ENCODE results near the gene DBF4B.
A peak's percentile ranks its signal among the peaks of the same experiment; 100 is the strongest.
"Not testable (repeated sequence)": the region's sequence is repeated elsewhere in the genome, so short reads cannot be mapped to it uniquely, and the experiment has no call there.

DBF4B gene

DNA sequence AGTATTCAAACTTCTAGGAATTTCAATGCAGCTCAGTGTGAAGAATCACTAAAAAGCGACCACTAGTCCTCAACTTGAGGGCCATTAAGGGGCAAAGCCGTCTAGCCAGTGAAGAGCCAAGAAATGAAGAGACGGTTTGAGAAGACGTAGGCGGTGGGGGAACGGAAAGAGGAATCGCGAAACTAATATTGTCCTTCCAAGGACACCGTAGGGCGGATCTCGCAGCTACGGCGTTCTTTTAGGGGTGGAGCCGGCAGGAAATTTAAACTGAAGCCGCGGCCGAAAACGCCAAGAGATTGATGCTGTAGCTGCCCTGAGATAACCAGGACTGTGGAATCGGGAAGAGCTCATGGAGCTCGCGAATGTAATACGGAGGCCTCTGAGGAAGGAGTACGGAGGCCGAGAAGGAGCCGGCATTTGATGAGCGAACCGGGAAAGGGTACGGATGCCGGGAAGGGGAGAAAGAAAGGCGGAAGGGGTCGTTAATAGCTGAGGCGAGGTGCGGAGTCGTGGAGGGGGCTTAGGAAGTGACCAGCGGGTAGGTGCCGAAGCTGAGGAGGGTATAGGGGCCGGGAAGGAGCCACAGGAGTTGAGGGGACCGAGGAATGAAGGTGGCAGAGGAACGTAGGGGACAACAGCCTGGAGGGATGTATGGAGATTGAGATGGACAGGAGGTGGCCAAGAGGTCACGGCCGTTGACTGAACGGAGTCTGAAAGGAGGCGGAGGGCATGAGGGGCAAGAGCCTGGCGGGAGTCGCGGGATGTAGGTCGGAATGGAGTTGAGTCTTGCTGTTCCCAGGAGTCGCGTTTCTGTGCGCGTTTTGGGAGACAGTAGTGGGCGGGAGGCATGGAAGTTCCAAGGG, at the start of gene DBF4B:
Gene DBF4B (plus strand): TSS at position 265 of the 863 bp plus-strand sequence. CDS start 156 bp downstream, at position 421.
- Mint-ChIP-seq H3K27ac (no peak within 1 kb of the TSS), H3K4me3 (no peak within 1 kb of the TSS), H3K4me1 (no peaks in the 10 kb centered on the region), H3K9me3 (no peaks in the 10 kb centered on the region), H3K36me3 (peaks cover 10% of the 10 kb centered on the region)
- ATAC-seq (peak; percentile 93), DNase-seq (ENCODE audit: low spot score in 2 of 2) (peak; percentile 59 to 88)

DNA sequence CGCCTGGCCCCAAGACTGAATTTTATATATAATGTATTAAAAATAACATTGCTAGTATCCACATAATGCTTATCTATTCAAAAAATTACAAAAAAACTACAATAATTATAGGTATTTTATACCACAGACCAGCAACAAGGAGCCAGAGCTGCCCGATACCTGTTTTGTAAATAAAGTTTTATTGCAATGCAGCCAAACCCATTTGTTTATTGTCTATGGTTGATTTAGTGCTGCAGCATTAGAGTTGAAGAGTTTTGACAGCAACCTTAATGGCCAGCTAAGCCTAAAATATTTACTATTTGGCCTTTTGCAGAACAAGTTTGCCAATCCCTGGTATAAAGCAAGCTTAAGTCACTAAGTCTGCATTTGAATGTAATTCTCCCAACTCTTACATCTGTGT, 46.6 kb upstream of the DBF4B start:
- ATAC-seq = no peak
- no peaks in the 10 kb centered on the region for H3K36me3 Mint-ChIP-seq
- DNase-seq (ENCODE audit: low spot score in 2 of 2) = no peak
- no peaks in the 10 kb centered on the region for H3K4me1 Mint-ChIP-seq
- H3K9me3 Mint-ChIP-seq = no peaks in the 10 kb centered on the region
- H3K27ac Mint-ChIP-seq = no peak overlapping the region
- no peak overlapping the region for H3K4me3 Mint-ChIP-seq

- no peaks in the 10 kb centered on the region for H3K36me3 Mint-ChIP-seq
- H3K27ac Mint-ChIP-seq = no peak overlapping the region
- no peaks in the 10 kb centered on the region for H3K4me1 Mint-ChIP-seq
- no peak for ATAC-seq
- no peak for DNase-seq (ENCODE audit: low spot score in 2 of 2)
- no peak overlapping the region for H3K4me3 Mint-ChIP-seq
- H3K9me3 Mint-ChIP-seq = no peaks in the 10 kb centered on the region
Observed at GRCh38 chr17:44663095-44663494, 45.4 kb upstream of the DBF4B start.

GRCh38 chr17:44664867-44665266, 43.6 kb upstream of the DBF4B start:
- Mint-ChIP-seq H3K27ac (no peak overlapping the region), H3K4me3 (no peak overlapping the region), H3K36me3 (no peaks in the 10 kb centered on the region), H3K9me3 (no peaks in the 10 kb centered on the region), H3K4me1 (no peaks in the 10 kb centered on the region)
- no peak for DNase-seq (ENCODE audit: low spot score in 2 of 2)
- no peak for ATAC-seq

- Mint-ChIP-seq H3K36me3 (no peaks in the 10 kb centered on the region), H3K27ac (no peak overlapping the region), H3K9me3 (no peaks in the 10 kb centered on the region), H3K4me1 (no peaks in the 10 kb centered on the region), H3K4me3 (no peak overlapping the region)
- ATAC-seq = no peak
- DNase-seq (ENCODE audit: low spot score in 2 of 2) = no peak
Observed at GRCh38 chr17:44666006-44666405, 42.5 kb upstream of the DBF4B start.

GRCh38 chr17:44672479-44673093, 35.9 kb upstream of the DBF4B start:
- DNase-seq (ENCODE audit: low spot score in 2 of 2) (no peak), ATAC-seq (no peak)
- no peak overlapping the region for H3K27ac Mint-ChIP-seq
- no peaks in the 10 kb centered on the region for H3K4me1 Mint-ChIP-seq
- no peak overlapping the region for H3K4me3 Mint-ChIP-seq
- H3K9me3 Mint-ChIP-seq = no peaks in the 10 kb centered on the region
- peaks cover 8% of the 10 kb centered on the region for H3K36me3 Mint-ChIP-seq

DNA sequence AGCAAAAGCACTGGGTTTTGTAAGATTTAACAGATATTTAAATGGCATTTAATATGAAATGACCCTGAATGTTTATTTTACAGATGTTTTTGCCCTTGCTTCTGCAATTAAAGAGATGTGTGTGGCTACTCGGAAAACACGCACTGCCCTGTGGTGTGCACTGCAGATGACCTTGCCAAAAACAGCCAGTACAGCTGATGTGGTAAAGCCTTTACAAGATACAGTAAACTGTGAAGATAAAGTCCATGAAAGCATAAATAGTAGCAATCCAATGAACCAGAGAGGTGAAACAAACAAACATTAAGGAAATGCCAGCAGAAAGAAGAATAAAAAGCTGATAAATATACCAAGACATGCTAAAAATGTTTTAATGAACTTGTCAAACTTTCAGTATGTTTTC, 34.6 kb upstream of the DBF4B start:
- Mint-ChIP-seq H3K36me3 (peaks cover 20% of the 10 kb centered on the region), H3K27ac (no peak overlapping the region), H3K9me3 (no peaks in the 10 kb centered on the region), H3K4me1 (no peaks in the 10 kb centered on the region), H3K4me3 (no peak overlapping the region)
- no peak for ATAC-seq
- DNase-seq (ENCODE audit: low spot score in 2 of 2) = no peak

GRCh38 chr17:44677136-44677535, 31.3 kb upstream of the DBF4B start:
- Mint-ChIP-seq H3K27ac (no peak overlapping the region), H3K9me3 (no peaks in the 10 kb centered on the region), H3K4me1 (no peaks in the 10 kb centered on the region), H3K36me3 (peaks cover 53% of the 10 kb centered on the region), H3K4me3 (no peak overlapping the region)
- DNase-seq (ENCODE audit: low spot score in 2 of 2) (no peak), ATAC-seq (no peak)

DNA sequence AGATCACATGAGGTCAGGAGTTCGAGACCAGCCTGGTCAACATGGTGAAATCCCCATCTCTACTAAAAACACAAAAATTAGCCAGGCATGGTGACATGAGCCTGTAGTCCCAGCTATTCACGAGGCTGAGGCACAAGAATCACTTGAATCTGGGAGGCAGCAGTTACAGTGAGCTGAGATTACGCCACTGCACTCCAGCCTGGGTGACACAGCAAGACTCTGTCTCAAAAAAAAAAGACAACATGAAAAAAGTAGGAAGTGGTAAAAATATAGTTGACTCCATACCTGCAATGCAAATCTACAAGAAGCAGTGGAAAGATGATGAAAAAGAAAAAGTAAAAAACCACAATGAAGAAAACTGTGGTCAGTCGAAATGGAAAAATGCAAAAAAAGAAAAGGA, 25.2 kb upstream of the DBF4B start:
- H3K27ac Mint-ChIP-seq; H3K9me3 Mint-ChIP-seq; DNase-seq (ENCODE audit: low spot score in 2 of 2); ATAC-seq; H3K4me3 Mint-ChIP-seq: not testable (repeated sequence)
- H3K4me1 Mint-ChIP-seq = peaks cover 13% of the 10 kb centered on the region
- peaks cover 79% of the 10 kb centered on the region for H3K36me3 Mint-ChIP-seq

GRCh38 chr17:44687756-44688155, 20.7 kb upstream of the DBF4B start:
- no peak overlapping the region for H3K4me3 Mint-ChIP-seq
- H3K9me3 Mint-ChIP-seq = no peaks in the 10 kb centered on the region
- DNase-seq (ENCODE audit: low spot score in 2 of 2) (no peak), ATAC-seq (no peak)
- no peak overlapping the region for H3K27ac Mint-ChIP-seq
- peaks cover 35% of the 10 kb centered on the region for H3K36me3 Mint-ChIP-seq
- H3K4me1 Mint-ChIP-seq = peaks cover 33% of the 10 kb centered on the region

DNA sequence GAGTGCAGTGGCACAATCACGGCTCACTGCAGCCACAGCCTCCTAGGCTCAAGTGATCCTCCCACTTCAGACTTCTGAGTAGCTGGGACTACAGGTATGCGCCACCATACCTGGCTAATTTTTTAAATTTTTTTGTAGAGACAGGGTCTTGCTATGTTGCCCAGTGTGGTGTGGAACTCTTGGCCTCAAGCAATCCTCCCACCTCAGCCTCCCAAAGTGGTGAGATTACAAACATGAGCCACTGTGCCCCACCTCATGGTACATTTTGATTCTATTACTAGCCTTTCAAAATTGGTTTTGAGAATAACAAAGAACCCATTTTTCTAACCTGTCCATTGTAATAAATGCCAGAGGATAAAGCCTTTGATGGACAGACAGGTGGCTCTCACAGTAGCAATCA, 20.3 kb upstream of the DBF4B start:
- Mint-ChIP-seq H3K27ac (no peak overlapping the region), H3K4me3 (peak overlapping the region; percentile 97), H3K9me3 (no peaks in the 10 kb centered on the region), H3K4me1 (peaks cover 33% of the 10 kb centered on the region), H3K36me3 (peaks cover 31% of the 10 kb centered on the region)
- DNase-seq (ENCODE audit: low spot score in 2 of 2) (peak in 1 of 2 donors; percentile 33), ATAC-seq (no peak)

DNA sequence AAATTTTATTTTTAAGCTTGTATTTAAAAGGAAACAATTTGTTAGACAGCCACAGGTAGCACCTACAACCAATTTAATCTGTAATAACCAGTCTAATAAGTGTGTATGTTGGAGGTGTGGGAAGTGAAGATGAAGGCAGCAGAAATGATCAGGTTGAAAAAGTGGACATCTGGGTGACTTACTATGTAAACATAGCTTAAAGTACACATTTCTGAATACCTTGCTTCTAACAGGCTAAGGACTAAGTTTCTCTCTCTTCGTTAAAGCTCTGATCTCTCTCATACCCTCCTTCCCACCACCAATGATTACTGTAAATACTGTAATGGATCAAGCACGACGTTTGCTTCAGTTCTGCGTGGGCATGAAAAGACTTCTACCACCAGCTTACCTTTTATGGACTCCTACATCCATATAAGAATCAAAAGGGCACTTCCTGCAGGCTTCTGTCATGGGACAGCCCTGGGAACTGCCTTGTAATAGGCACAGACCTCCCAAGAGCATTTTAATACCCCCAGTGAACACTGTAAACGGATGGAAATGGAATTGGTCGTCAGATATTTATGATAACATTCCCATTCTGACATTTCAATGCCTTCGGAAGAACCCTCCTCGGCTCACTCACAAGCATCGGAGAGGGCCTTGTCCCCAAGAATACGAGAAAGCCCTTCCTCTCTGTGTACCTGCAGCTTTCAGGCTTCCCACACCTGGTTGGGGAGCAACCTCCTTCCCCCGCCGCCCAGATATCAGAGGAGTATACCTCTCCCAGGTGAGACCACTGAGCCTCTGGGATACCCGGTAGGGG, 19.6 kb upstream of the DBF4B start:
- H3K4me1 Mint-ChIP-seq = peaks cover 28% of the 10 kb centered on the region
- DNase-seq (ENCODE audit: low spot score in 2 of 2) = no peak
- peaks cover 24% of the 10 kb centered on the region for H3K36me3 Mint-ChIP-seq
- H3K27ac Mint-ChIP-seq = peak overlapping the region; percentile 98
- no peaks in the 10 kb centered on the region for H3K9me3 Mint-ChIP-seq
- peak overlapping the region; percentile 97 for H3K4me3 Mint-ChIP-seq
- ATAC-seq = no peak

- Mint-ChIP-seq H3K4me3 (peak within 1 kb of the TSS; percentile 97), H3K27ac (peak within 1 kb of the TSS; percentile 98), H3K36me3 (peaks cover 17% of the 10 kb centered on the region), H3K4me1 (peaks cover 28% of the 10 kb centered on the region), H3K9me3 (no peaks in the 10 kb centered on the region)
- ATAC-seq (peak; percentile 100), DNase-seq (ENCODE audit: low spot score in 2 of 2) (peak; percentile 94 to 97)
Observed at GRCh38 chr17:44689477-44690217, 18.8 kb upstream of the DBF4B start, which contains the start of gene CCDC43. TSS of gene CCDC43 (minus strand) at chr17:44689776. CDS start at chr17:44689753, 23 bp downstream.

DNA sequence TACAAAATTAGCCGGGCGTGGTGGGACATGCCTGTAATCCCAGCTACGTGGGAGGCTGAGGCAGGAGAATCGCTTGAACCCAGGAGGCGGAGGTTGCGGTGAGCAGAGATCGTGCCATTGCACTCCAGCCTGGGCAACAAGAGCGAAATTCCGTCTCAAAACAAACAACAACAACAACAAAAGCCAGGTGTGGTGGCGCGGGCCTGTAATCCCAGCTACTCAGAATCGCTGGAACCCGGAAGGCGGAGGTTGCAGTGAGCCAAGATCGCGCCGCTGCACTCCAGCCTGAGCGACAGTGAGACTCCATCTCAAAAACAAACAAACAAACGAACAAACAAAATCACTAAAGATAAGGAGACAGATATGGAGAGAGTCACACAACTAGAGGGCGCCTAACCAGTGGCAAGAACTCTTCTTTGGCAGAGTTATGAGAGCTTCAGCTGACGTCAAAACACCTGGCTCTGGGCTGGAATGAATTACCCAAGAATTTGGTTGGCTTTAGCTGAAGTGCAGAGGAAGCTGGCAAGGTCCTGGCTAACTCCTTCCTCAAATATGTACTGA, 17.6 kb upstream of the DBF4B start:
- Mint-ChIP-seq H3K4me1 (peaks cover 20% of the 10 kb centered on the region), H3K27ac (peak overlapping the region; percentile 98), H3K4me3 (peak overlapping the region; percentile 97)
- not testable (repeated sequence) for ATAC-seq; H3K36me3 Mint-ChIP-seq; H3K9me3 Mint-ChIP-seq; DNase-seq (ENCODE audit: low spot score in 2 of 2)

All from stimulated activated effector memory CD8-positive, alpha-beta T cell treated with anti-CD3 and anti-CD28 coated beads, Interleukin-12 subunit alpha, Interleukin-12 subunit beta, amount 100 ng/mL, for 72 hours (primary cell).